GM19035 (cell line): Measurements from ENCODE around the gene TOLLIP.
"Not testable (repeated sequence)": the region's sequence is repeated elsewhere in the genome, so short reads cannot be mapped to it uniquely, and the experiment has no call there.

Experiments
- ATAC-seq: cut with Tn5 transposase; IDR thresholded peaks from one replicate; pipeline ENCODE4 v1.9.1; 2021; ENCODE audit not compliant: unreplicated experiment

TOLLIP gene

DNA sequence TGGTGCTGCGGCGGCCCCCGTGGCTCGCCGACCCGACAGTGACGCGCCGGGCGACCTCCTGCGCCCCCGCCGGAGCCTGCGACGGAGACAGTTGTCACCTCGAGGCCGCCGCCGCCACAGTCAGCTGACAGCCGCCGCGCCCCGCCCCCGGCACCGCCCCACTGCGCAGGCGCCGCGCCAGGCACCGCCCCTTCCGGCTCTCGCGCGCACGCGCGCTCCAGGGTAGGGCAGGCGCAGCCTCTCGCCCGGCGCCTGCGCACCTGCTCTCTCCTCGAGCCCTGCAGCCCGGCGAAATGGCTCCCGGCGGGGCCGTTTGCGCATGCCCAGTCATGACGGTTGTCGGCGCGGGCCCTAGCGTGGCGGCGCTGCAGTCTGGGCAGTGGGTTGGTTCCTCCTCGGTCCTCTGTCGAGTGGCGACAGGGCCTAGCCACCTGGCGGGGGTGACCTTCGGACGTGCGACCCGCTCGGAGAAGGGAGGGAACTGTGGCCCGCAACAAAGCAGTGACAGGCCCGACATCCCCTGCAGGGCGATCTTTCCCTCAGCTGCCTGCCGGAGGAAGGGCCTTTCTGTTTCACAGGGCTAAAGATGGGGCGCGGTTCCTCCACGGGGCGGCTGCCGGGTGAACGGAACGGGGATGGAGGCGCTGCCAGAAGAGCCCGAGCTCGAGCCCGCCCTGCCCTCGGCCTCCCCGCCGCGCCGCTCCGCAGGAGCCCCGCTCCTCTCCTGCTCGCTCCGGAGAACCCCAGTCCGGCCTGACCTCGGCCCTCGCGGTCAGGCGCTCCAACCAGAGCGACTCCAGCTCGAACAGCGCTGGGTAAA is at the start of gene TOLLIP:
TSS of gene TOLLIP (minus strand) at position 135 of the 820 bp plus-strand sequence. CDS start at position 1, 134 bp downstream.
- peak; percentile 84 for ATAC-seq

DNA sequence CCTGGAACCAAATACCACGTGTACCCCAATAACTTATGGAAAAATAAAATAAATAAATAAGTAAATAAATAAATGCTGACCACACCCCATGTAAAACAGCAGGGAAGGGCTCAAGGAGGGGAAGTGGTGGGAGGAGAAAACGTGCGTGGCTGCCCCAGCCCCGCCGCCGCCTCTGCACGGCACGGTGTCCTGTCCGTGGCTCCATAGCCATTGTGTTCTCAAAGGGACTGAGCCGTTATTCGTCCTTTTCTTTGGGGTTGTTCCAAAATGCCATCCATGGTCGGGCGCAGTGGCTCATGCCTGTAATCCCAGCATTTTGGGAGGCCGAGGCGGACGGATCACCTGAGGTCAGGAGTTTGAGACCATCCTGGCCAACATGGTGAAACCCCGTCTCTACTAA is 49.5 kb upstream of the TOLLIP start:
- ATAC-seq: not testable (repeated sequence)

- ATAC-seq: no peak
These were observed 48.9 kb upstream of the TOLLIP start for GRCh38 chr11:1358286-1358685.

GRCh38 chr11:1356478-1356960 is 47.1 kb upstream of the TOLLIP start:
- ATAC-seq: no peak

- no peak for ATAC-seq
These were observed 46.6 kb upstream of the TOLLIP start for GRCh38 chr11:1356007-1356435.

GRCh38 chr11:1354125-1354938 is 44.9 kb upstream of the TOLLIP start:
- ATAC-seq: no peak

- no peak for ATAC-seq
These were observed 44.1 kb upstream of the TOLLIP start for GRCh38 chr11:1353383-1354124.

DNA sequence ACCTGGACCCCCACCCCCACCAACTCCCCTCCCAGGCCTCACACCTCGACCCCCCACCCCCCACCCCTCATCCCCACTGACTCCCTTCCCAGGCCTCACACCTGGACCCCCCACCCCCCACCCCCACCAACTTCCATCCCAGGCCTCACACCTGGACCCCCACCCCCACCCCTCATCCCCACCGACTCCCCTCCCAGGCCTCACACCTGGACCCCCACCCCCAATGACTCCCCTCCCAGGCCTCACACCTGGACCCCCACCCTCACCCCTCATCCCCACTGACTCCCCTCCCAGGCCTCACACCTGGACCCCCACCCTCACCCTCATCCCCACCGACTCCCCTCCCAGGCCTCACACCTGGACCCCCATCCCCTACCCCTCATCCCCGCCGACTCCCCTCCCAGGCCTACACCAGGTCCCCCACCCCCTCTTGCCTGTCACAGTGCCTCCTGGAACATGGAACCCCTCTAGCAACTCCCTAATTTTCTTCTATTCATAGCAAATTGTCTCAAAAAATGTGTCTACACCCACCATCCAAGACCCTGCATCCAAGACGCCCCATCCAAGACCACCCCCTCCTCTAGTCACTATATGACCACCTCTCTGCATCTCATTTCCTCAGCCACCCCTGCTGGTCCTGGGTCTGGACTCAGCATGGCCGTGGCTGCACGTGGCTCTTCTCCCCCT is 43.4 kb upstream of the TOLLIP start:
- no peak for ATAC-seq

GRCh38 chr11:1351278-1351937 is 42.0 kb upstream of the TOLLIP start:
- ATAC-seq: no peak

- ATAC-seq: no peak
These were observed 40.8 kb upstream of the TOLLIP start for GRCh38 chr11:1350086-1350725.

DNA sequence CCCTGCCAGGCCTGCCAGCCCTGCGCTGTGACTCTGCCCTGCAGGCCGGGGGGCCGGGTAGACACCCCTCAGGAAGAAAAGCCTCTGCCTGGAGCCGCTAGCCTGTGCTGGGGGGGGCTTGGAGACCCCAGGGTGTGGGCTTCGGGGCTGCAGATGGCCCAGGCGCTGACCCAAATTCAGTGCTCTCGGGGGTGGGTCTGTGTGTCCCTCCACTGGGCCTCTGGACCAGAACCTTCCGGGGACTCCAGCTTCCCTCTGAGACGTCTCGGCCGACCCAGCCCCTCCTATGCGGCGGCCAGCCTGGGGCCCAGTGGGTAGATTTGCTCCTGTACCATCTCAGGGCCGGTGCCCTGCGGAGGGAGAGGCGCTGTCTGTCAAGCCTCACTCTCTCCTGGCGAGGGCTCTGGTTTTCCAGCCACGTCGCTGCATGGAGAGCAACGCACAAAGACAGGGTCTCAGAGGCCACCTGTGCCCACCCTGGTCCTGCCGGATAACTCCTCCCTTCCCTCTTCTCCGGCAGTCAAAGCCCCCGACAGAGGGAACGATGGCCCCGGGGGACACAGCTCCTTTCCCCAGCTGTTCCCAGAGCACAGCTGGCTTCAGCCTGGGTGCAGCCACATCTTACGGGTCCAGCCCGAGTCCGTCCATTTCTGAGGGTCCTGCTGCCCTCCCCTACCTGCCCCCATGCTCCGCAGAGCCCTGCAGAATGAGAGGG is 40.1 kb upstream of the TOLLIP start:
- no peak for ATAC-seq

- ATAC-seq: no peak
These were observed 39.4 kb upstream of the TOLLIP start for GRCh38 chr11:1348796-1349326.

DNA sequence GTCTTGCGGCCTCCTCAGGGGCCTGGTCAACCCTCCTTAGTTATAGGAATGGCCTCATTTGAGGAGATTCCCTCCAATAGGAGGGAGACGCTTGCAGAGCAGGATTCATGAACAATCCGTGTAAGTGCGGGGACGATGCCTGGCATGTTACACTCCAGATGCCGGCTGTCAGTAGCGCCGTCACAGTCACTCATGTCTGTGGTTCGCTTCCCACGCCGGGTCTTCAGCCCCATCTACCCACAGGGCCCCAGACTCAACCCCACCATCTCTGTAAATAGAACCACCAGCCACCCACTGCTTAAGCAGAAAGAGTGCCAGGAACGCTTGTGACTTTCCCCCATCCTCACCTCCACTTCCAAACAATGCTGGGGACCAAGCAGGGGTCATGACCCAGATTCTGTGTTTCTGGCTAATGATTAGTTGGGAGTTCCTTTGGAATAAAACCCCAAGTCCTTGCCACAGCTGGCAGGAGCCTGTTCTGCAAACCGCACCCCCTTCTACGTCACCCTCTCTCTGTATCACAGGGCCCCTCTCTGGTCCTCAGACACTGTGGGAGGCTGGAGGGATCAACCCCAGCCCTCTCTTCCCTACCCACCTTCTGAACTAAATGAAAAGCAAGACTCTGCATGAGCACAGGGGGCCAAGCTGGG is 38.8 kb upstream of the TOLLIP start:
- no peak for ATAC-seq

DNA sequence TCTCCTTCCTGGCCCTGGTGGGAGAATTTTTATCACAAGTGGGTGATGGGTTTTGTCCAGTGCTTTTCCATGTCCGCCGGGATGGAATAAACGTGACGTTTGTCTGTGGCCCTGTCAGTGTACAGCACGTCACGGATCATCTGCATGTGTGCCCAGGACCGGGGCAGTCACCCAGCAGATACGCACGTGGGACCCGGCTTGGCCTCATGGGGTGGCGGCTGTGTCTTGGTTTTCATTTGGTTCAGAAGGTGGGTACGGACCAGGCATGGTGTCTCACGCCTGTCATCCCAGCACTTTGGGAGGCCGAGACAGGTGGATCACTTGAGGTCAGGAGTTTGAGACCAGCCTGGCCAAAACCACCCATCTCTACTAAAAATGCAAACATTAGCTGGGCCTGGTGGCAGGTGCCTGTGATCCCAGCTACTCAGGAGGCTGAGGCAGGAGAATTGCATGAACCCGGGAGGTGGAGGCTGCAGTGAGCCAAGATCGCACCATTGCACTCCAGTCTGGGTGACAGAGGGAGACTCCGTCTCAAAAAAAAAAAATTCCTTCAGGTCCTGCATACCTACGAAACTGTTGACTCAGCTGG is 38.1 kb upstream of the TOLLIP start:
- ATAC-seq: not testable (repeated sequence)

DNA sequence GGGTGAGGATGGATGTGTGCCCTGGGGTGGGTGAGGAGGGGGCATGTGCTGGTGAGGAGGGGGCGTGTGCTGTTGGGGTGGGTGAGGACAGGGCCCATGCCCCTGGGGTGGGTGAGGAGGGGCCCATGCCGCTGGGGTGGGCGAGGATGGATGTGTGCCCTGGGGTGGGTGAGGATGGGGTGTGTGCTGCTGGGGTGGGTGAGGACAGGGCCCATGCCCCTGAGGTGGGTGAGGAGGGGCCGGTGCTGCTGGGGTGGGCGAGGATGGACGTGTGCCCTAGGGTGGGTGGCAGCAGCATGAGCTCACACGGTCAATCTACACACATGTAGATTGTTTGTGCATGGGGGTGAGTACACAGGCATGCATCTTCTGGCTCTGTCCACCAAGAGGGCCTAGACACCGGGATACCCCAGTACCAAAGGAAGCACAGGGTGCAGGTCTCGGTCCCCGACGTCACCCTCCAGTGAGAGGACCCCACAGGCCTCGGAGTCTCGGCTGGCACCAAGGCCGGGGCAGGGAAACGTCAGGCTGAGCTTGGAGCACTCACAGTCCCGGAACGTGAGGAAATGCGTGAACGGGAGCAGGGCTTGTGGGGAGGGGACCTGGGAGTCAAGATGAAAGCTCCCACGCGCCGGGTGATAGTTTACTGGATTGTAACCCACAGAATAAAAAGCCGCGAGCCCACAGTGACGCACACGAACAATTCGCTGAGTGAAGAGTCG is 37.4 kb upstream of the TOLLIP start:
- ATAC-seq: no peak

DNA sequence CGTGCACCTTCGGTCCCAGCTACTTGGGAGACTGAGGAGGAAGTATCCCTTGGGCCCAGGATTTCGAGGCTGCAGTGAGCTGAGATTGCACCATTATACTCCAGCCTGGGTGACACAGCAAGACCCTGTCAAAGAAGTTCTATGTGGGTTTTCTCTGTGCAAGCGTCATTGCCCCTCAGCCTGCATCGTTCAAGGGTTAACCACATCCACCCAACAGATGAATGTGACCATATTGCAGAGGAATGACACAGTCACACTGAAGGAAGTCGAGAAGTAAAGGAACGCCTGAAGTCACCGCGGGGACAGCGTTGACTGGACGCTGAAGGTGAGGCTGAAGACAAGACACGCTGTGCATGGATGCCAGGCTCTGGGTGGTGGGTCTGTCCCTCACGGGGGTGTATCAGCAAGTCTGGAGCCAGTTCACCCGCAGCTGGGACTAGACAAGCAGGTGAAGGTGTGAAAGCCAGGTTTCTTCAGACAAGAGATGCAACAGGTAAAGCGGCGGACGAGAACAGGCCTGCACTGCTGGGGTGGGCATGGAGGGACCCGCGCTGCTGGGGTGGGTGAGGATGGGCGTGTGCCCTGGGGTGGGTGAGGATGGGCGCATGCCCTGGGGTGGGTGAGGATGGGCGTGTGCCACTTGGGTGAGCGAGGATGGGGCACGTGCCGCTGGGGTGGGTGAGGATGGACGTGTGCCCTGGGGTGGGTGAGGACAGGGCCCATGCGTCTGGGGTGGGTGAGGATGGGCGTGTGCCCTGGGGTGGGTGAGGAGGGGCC is 36.5 kb upstream of the TOLLIP start:
- ATAC-seq: no peak
